Cardiac septum (tissue), 1 donor: ENCODE data around the gene CUL1. TPM values are rescaled to one million over a fixed set of nuclear protein-coding genes. Genes with fewer than 3 reads are reported as not detected.
"Not testable (repeated sequence)": the region's sequence is repeated elsewhere in the genome, so short reads cannot be mapped to it uniquely, and the experiment has no call there.

Experiments
- DNase-seq: peaks from one replicate; pipeline ENCODE4 v3.0.0-alpha.2; 2020; ENCODE audit warnings: low spot score
- intact Hi-C: fragments of 100-400 bp; cut with DNase I; formaldehyde crosslinking; loops from one replicate; pipeline ENCODE4 v1.14.0; 2022
- total RNA-seq: library from RNA; stranded (reverse); fragmentation: NEBNext Ultra II Directional; extraction: Animal tissue kit (Norgen Biotek cat#: 25700); gene quantifications from one replicate; pipeline ENCODE4 v1.2.1, GENCODE V29; 2021
- donor health status: DM: no; HTN: no; CAD: no.

CUL1 gene
- total RNA-seq, 1 donor from 2014 or later: 42.3 TPM

- intact Hi-C loops: loop anchor here (5.0 kb wide), 2 partner anchors 331 to 396 kb away; partner anchors contain the start of genes PDIA4 and ZNF786
- DNase-seq: no peak
Observed at GRCh38 chr7:148695953-148696352, 2.8 kb upstream of the CUL1 start.

GRCh38 chr7:148696787-148697186 is 1.9 kb upstream of the CUL1 start:
- intact Hi-C loops: loop anchor here (5.0 kb wide), 2 partner anchors 331 to 396 kb away; partner anchors contain the start of genes PDIA4 and ZNF786
- DNase-seq: no peak

- no peak for DNase-seq
- intact Hi-C loops: loop anchor here (2.0 to 5.0 kb wide), 3 partner anchors 187 to 395 kb away; partner anchors contain the start of genes EZH2, PDIA4 and ZNF786
Observed at GRCh38 chr7:148697256-148698006, 1.3 kb upstream of the CUL1 start.

GRCh38 chr7:148698007-148698396 is 701 bp upstream of the CUL1 start:
- DNase-seq: no peak
- intact Hi-C loops: loop anchor here (2.0 to 5.0 kb wide), 3 partner anchors 187 to 394 kb away; partner anchors contain the start of genes EZH2, PDIA4 and ZNF786

GRCh38 chr7:148699024-148699781 is 500 bp downstream of the CUL1 start:
- intact Hi-C loops: loop anchor here (2.0 to 5.0 kb wide), 3 partner anchors 186 to 393 kb away; partner anchors contain the start of genes EZH2, PDIA4 and ZNF786
- no peak for DNase-seq

GRCh38 chr7:148699782-148700629 is 1.3 kb downstream of the CUL1 start:
- no peak for DNase-seq
- intact Hi-C loops: loop anchor here (2.0 to 10.0 kb wide), 4 partner anchors 185 to 392 kb away; partner anchors contain the start of genes EZH2, PDIA4 and ZNF786

- DNase-seq: no peak
- intact Hi-C loops: loop anchor here (10.0 kb wide), 1 partner anchor 264 kb away; no protein-coding TSS in a partner anchor
Observed at GRCh38 chr7:148700661-148701064, 2.0 kb downstream of the CUL1 start.

GRCh38 chr7:148701414-148701813 is 2.7 kb downstream of the CUL1 start:
- intact Hi-C loops: loop anchor here (10.0 kb wide), 1 partner anchor 263 kb away; no protein-coding TSS in a partner anchor
- DNase-seq: no peak

- no peak for DNase-seq
Observed at GRCh38 chr7:148702876-148703670, 4.4 kb downstream of the CUL1 start.

GRCh38 chr7:148703671-148703962 is 4.9 kb downstream of the CUL1 start:
- DNase-seq: not testable (repeated sequence)
- intact Hi-C loops: loop anchor here (10.0 kb wide), 1 partner anchor 261 kb away; no protein-coding TSS in a partner anchor

More at GRCh38 chr7:148702876-148703670, 4.4 kb downstream of the CUL1 start:
- intact Hi-C loops: loop anchor here (10.0 kb wide), 1 partner anchor 262 kb away; no protein-coding TSS in a partner anchor

GRCh38 chr7:148704189-148704588 is 5.5 kb downstream of the CUL1 start:
- intact Hi-C loops: loop anchor here (10.0 kb wide), 1 partner anchor 261 kb away; no protein-coding TSS in a partner anchor
- no peak for DNase-seq

- intact Hi-C loops: loop anchor here (10.0 kb wide), 1 partner anchor 260 kb away; no protein-coding TSS in a partner anchor
- DNase-seq: no peak
Observed at GRCh38 chr7:148704970-148705369, 6.3 kb downstream of the CUL1 start.

GRCh38 chr7:148706368-148706767 is 7.7 kb downstream of the CUL1 start:
- no peak for DNase-seq
- intact Hi-C loops: loop anchor here (10.0 kb wide), 1 partner anchor 258 kb away; no protein-coding TSS in a partner anchor

GRCh38 chr7:148708026-148708885 is 9.6 kb downstream of the CUL1 start:
- no peak for DNase-seq
- intact Hi-C loops: loop anchor here (10.0 kb wide), 1 partner anchor 257 kb away; no protein-coding TSS in a partner anchor

GRCh38 chr7:148709014-148709413 is 10.3 kb downstream of the CUL1 start:
- intact Hi-C loops: loop anchor here (10.0 kb wide), 1 partner anchor 256 kb away; no protein-coding TSS in a partner anchor
- DNase-seq: no peak

- DNase-seq, intact Hi-C loops: not testable (repeated sequence)
Observed at GRCh38 chr7:148710426-148710825, 11.7 kb downstream of the CUL1 start.
